ENCODE results near the gene MCF2L. TPM values are rescaled to one million over a fixed set of nuclear protein-coding genes. Genes with fewer than 3 reads are reported as not detected.
"Not testable (repeated sequence)": the region's sequence is repeated elsewhere in the genome, so short reads cannot be mapped to it uniquely, and the experiment has no call there.

The MCF2L gene
- total and polyA plus RNA-seq, 2 donors: 15.3 to 31.7 TPM

DNA sequence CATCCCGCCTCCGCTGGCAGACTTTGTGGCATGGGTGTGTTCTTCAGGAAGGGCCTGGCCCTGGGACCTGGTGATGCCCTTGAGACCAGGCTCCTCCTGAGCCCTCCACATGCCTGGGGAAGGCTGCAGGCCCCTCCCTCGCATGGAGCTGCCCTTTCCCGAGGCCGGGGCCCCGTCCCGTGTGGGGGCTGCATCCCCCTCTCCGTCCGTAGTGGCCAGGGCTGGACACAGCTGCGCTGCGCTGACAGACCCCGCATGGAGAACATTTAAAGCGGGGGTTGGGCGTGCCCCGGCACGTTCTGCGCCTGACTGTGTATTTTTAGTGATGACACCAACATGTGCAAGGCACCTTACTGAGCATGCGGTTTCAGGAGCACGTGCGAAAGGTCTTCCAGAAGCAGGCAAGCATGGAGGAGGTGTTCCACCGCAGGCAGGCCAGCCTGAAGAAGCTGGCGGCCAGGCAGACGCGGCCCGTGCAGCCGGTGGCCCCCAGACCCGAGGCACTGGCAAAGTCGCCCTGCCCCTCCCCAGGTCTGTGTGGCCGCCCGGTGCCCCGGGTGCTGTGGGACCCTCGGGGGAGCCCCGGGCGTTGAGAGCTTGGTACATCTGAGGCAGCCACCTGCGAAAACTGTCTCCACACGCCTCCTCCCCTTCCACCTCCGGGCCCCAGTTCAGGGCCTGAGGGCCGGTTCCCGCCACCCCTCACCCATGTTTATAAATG is 107.8 kb downstream of the MCF2L start:
- H3K27ac ChIP-seq (ENCODE audit: low read depth): no peak overlapping the region
- WGBS: 92% methylated on average over 39 of the region's 39 CpGs
- DNase-seq (ENCODE audit: extremely low spot score): no peak
- no peak overlapping the region for H3K4me3 ChIP-seq (ENCODE audit: low read depth, low read length)
- H3K4me1 ChIP-seq (ENCODE audit: insufficient read depth): no peaks in the 10 kb centered on the region
- H3K36me3 ChIP-seq (ENCODE audit: insufficient read depth): no peaks in the 10 kb centered on the region

DNA sequence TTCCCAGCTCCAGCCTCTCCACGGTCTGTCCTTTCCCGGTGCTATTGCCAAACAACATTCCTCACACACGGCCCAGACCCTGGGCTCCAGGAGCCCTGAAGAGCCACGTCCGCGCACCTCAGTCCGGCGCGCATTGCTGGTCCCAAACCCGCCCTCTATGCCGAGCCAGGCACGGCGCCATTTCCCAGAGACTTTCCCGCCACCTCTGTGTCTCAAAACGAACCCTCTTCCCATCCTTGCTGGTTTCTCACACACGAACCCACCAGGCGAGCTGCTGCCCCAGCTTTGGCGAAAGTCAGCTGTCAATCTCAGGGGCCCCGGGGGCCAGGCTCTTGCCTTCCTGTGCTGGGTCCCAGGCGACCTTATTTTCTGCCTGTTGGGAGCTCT is 108.5 kb downstream of the MCF2L start:
- H3K36me3 ChIP-seq (ENCODE audit: insufficient read depth): no peaks in the 10 kb centered on the region
- H3K4me1 ChIP-seq (ENCODE audit: insufficient read depth): no peaks in the 10 kb centered on the region
- no peak for DNase-seq (ENCODE audit: extremely low spot score)
- H3K27ac ChIP-seq (ENCODE audit: low read depth): no peak overlapping the region
- no peak overlapping the region for H3K4me3 ChIP-seq (ENCODE audit: low read depth, low read length)
- WGBS: 89% methylated on average over 20 of the region's 20 CpGs

DNA sequence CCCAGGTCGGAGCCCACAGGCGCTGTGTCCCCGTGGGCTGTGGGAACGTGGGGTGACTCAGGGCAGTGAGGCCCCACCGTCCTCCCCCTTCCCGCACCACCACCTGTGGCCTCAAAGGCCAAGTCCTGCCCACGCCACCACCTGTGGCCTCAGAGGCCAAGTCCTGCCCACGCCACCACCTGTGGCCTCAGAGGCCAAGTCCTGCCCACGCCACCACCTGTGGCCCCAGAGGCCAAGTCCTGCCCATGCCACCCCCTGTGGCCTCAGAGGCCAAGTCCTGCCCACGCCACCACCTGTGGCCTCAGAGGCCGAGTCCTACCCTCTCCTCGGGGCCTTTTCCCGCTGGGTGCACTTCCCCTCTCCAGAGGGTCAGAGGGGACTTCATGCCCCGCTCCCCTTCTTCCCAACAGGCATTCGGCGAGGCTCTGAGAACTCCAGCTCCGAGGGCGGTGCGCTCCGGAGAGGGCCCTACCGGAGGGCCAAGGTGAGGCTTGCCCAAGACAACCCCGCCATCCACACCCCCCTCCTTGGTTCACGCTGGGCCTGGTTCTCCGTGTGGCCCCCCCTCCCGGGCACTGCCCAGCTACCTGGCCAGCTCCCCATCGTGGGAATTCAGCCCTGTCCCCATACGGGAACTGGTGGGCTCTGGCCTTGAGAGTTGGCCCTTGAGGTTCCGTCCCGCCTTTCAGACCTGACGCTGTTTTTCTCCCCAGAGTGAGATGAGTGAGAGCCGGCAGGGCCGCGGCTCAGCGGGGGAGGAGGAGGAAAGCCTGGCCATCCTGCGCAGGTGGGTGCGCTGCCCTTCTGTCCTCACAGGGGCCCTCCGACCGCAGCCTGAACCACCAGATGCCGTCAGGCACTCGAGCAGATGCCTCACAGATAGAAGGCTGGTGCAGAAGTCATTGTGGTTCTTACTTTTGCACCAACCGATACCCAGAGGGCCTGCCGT is 109.2 kb downstream of the MCF2L start:
- no peak overlapping the region for H3K27ac ChIP-seq (ENCODE audit: low read depth)
- 94% methylated on average over 42 of the region's 42 CpGs for WGBS
- H3K4me3 ChIP-seq (ENCODE audit: low read depth, low read length): no peak overlapping the region
- H3K4me1 ChIP-seq (ENCODE audit: insufficient read depth): no peaks in the 10 kb centered on the region
- DNase-seq (ENCODE audit: extremely low spot score): no peak
- H3K36me3 ChIP-seq (ENCODE audit: insufficient read depth): no peaks in the 10 kb centered on the region

DNA sequence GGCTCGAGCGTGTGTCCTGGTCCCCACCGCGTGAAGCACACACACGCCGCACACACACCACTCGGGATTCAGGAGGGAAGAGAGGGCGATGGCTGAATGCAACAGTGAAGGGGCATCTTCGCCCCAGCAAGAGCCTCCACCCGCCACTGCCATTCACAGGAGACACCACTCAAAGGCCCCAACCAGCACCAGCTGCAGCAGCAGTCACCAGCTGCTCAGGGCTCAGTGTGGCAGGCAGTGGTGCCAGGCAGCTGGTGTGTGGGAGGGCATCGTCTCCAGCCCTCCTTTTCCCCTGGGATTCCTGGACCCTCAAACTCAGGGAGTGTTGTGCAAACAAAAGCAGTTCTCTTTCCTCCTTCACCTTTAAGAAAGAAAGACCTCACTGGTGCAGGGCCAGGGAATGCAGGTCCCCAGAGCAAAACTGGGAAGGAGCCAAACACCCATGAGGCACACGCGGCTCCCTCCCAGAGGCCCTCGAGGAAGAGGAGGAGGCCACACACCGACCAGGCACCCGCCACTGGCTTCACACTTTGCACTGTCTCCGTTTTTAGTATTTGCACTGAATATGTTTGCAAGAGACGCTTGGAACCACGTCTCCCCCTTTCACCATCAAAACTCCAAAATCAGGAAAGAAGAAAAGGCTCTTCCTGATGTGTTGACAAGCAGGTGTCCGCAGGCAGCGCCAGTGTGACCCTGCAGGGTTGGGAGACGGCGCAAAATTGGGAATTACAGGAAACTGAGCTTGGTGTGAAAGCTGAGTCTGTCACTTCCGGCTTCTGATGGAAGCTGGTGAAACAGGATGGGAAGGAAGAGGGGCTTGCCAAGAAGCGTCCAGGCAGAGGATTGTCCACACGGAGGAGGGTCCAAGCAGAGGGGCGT is 110.1 kb downstream of the MCF2L start:
- DNase-seq (ENCODE audit: extremely low spot score): no peak
- H3K27ac ChIP-seq (ENCODE audit: low read depth): no peak overlapping the region
- no peaks in the 10 kb centered on the region for H3K36me3 ChIP-seq (ENCODE audit: insufficient read depth)
- H3K4me1 ChIP-seq (ENCODE audit: insufficient read depth): no peaks in the 10 kb centered on the region
- H3K4me3 ChIP-seq (ENCODE audit: low read depth, low read length): no peak overlapping the region
- WGBS: 74% methylated on average over 27 of the region's 27 CpGs

DNA sequence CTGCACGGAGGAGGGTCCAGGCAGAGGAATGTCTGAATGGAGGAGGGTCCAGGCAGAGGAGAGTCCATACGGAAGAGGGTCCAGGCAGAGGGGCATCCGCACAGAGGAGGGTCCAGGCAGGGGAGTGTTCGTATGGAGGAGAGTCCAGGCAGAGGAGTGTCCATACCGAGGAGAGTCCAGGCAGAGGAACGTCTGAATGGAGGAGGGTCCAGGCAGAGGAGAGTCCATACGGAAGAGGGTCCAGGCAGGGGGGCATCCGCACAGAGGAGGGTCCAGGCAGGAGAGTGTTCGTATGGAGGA is 110.7 kb downstream of the MCF2L start:
- 70% methylated on average over 9 of the region's 9 CpGs for WGBS
- not testable (repeated sequence) for H3K4me3 ChIP-seq (ENCODE audit: low read depth, low read length); DNase-seq (ENCODE audit: extremely low spot score)

DNA sequence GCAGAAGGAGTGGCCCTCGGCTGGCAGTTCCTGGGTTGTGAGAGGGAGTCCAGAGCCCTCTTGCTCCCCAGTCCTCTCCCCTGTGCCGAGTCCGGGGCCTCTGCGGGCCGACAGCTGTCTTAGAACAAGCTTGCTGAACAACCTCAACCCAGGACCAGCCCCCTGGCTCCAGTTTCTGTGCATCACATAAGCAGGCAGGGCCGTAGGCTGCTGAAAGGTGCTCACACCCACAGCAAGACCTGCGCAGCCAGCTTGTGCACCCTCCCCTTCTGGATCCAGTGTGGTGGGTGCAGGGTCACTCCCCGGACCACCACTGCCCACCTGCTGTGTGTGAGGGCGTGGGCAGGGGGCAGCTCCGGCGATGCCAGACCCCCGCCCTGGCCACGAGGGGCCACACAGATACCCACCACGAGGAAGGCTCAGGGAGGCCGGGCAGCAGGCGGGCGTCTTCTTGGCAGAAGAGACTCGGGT is 111.4 kb downstream of the MCF2L start:
- 81% methylated on average over 18 of the region's 18 CpGs for WGBS
- H3K27ac ChIP-seq (ENCODE audit: low read depth): no peak overlapping the region
- no peak overlapping the region for H3K4me3 ChIP-seq (ENCODE audit: low read depth, low read length)
- DNase-seq (ENCODE audit: extremely low spot score): no peak
- H3K4me1 ChIP-seq (ENCODE audit: insufficient read depth): no peaks in the 10 kb centered on the region
- H3K36me3 ChIP-seq (ENCODE audit: insufficient read depth): no peaks in the 10 kb centered on the region

More for the DNA sequence above, 110.7 kb downstream of the MCF2L start:
- not testable (repeated sequence) for H3K4me1 ChIP-seq (ENCODE audit: insufficient read depth); H3K36me3 ChIP-seq (ENCODE audit: insufficient read depth); H3K27ac ChIP-seq (ENCODE audit: low read depth)

DNA sequence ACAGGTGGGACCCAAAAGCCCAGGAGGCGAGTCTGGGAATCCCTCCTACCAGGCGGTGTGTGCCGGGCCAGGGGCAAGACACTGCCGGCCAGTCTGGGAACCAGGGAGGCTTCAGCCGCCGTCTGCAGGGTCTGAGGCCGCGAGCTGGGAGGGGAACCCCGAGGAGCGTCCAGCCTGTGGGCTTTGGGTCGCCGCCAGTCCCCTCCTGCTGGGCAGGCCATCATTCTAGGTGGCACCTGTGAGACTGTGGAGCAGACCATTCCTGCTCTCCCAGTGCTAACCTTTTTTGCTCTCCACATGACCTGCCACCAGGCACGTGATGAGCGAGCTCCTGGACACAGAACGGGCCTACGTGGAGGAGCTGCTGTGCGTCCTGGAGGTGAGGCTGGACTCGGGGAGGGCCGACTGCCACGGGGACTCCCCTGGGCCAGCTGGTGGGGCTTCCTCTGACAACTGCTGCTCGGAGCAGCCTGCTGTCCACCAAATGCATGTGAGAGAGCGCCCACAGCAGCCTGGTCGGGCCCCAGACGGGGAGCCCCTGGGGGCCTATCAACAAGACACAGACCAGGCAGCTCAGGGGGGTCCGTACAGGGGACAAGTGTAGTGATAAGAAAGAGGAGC is 112.0 kb downstream of the MCF2L start:
- 77% methylated on average over 25 of the region's 25 CpGs for WGBS
- no peak for DNase-seq (ENCODE audit: extremely low spot score)
- Histone ChIP-seq H3K36me3 (ENCODE audit: insufficient read depth) (no peaks in the 10 kb centered on the region), H3K27ac (ENCODE audit: low read depth) (no peak overlapping the region), H3K4me3 (ENCODE audit: low read depth, low read length) (no peak overlapping the region), H3K4me1 (ENCODE audit: insufficient read depth) (no peaks in the 10 kb centered on the region)

DNA sequence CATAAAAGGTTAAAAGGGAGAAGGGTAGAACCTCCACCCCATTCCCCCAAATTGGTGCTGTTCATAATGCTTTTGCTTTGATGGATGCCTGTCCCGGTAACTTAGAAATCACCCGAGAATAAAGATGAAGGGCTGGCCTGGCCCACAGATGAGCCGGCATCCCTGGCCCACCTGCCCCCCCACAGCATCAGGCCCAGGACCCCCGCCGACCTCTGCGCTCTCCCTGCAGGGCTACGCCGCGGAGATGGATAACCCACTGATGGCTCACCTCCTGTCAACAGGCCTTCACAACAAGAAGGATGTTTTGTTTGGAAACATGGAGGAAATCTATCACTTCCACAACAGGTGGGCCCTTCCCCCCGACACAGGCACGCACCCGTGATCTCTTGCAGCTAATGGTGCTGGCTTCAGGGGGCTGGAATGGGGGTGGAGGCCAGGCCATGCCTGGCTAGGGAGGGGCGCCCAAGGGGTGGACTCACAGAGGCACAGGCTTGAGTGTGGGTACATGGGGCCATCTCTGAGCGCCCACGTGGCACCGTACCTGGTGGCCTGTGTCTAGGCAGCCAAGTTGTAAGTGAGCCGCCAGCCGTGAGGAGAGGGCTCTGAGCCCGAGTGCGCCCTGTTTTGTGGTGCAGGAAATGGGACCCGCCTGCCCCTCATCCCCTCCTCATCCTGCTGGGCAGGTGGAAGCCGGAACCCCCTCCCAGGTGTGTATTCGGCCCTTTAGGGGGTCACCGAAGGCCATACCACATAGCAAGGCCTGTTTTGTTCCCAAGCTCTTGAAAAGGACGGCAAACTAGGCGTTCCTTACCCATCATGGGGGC is 113.4 kb downstream of the MCF2L start:
- 87% methylated on average over 26 of the region's 26 CpGs for WGBS
- H3K4me3 ChIP-seq (ENCODE audit: low read depth, low read length): no peak overlapping the region
- no peaks in the 10 kb centered on the region for H3K36me3 ChIP-seq (ENCODE audit: insufficient read depth)
- H3K27ac ChIP-seq (ENCODE audit: low read depth): no peak overlapping the region
- H3K4me1 ChIP-seq (ENCODE audit: insufficient read depth): no peaks in the 10 kb centered on the region
- no peak for DNase-seq (ENCODE audit: extremely low spot score)

DNA sequence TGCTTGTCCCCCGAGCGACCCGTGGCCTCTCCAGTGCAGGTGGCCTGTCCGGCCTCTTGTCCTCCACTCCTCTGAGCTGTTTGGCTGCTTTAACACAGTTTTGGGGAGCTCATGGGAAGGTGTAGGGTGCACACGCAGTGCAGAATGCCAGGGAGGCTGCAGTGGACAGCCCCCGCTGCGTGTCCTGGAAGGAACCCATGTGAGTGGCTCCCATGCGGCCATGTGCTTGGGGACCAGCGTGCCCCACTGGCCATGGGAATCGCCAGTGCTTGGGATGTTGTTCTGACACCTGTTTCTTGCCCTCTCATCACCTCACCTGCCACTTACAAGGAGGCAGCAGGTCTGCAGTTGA is 114.0 kb downstream of the MCF2L start:
- Histone ChIP-seq H3K4me1 (ENCODE audit: insufficient read depth) (no peaks in the 10 kb centered on the region), H3K4me3 (ENCODE audit: low read depth, low read length) (no peak overlapping the region), H3K27ac (ENCODE audit: low read depth) (no peak overlapping the region), H3K36me3 (ENCODE audit: insufficient read depth) (no peaks in the 10 kb centered on the region)
- DNase-seq (ENCODE audit: extremely low spot score): no peak
- 89% methylated on average over 10 of the region's 10 CpGs for WGBS

DNA sequence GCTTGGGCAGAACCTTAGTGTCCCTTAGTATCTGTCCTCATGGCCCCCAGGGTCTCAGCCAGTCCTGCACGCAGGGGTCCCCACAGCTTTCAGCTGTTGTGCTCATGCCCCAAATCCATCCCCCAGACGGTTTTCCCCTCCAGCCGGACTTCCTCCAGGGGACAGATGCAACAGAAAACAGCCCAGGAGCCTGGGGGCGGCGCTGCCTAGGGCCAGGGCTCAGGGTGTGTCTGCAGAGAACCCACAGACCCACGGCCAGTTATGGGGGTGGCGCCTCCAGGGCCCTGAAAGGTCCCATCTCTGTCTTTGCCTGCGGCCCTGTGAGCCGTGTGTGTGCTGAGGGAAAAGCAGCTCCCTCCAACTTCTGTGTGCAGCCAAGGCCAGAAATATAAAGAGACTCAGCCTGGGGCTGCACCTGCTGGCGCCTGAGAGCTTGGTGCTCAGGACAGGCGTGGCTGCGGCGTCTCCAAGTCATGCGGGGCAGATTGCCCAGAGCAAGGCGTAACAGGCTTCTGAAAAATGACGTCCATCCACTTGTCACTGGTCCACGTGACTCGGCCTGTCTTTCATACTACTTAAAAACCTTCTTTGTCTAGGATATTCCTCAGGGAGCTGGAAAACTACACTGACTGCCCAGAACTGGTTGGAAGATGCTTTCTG is 114.5 kb downstream of the MCF2L start:
- H3K27ac ChIP-seq (ENCODE audit: low read depth): no peak overlapping the region
- DNase-seq (ENCODE audit: extremely low spot score): no peak
- no peaks in the 10 kb centered on the region for H3K36me3 ChIP-seq (ENCODE audit: insufficient read depth)
- no peaks in the 10 kb centered on the region for H3K4me1 ChIP-seq (ENCODE audit: insufficient read depth)
- H3K4me3 ChIP-seq (ENCODE audit: low read depth, low read length): no peak overlapping the region
- 71% methylated on average over 18 of the region's 18 CpGs for WGBS

DNA sequence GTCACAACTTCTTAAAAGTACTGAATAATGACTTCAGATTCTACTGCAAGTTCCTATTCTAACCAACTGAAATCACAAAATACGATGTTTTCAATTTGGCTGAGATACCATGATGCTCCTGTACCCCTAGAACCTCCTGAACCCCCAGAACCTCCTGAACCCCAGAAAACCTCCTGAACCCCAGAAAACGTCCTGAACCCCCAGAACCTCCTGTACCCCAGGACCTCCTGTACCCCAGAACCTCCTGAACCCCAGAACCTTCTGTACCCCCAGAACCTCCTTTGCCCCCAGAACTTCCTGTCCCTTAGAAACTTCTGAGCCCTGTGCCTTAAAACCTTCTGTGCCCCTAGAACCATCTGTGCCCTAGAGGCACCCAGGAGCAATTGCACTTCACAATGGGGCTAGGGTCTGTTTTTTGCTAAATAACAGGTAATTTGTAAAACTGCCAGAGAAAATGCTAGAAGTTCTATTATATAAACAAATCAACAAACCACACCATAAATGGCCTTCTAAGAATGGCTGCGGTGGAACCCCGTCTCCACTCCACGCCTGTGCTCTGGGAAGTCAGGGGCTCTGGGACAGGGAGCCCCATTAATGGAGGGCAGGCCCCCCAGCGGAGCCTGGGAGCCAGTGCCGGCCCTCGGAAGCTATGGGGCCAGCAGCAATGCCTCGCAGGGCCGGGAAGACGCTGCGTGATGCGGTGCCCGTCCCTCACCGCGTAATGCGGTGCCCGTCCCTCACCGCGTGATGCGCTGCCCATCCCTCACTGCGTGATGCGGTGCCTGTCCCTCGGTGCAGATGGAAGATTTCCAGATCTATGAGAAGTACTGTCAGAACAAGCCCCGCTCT is 115.3 kb downstream of the MCF2L start:
- no peak overlapping the region for H3K27ac ChIP-seq (ENCODE audit: low read depth)
- H3K4me1 ChIP-seq (ENCODE audit: insufficient read depth): no peaks in the 10 kb centered on the region
- H3K4me3 ChIP-seq (ENCODE audit: low read depth, low read length): no peak overlapping the region
- H3K36me3 ChIP-seq (ENCODE audit: insufficient read depth): no peaks in the 10 kb centered on the region
- no peak for DNase-seq (ENCODE audit: extremely low spot score)
- 87% methylated on average over 25 of the region's 25 CpGs for WGBS

All from urinary bladder (tissue), 4 donors.